ENCODE measurements around the gene SNX3. TPM values are rescaled to one million over a fixed set of nuclear protein-coding genes. Genes with fewer than 3 reads are reported as not detected.

The SNX3 gene
- polyA plus RNA-seq, 1 experiment = 406 TPM

DNA sequence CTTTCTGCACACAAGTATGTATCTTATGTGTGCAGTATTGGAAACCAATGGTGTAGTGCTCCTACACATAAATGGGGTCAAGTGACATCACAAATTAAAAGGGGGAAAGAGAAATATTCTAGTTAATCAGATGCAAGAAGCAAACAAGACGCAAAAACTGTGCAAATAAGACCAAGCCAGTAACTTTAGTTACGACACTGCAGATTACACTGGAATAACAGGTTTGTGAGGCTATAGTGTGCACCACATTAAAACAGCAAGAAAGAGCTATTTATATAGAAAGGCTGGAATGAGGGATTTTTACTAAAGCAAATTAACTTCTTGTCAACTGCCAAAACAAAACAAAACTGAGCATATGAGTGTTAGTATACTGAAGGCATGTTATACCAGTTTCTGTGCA is 49.2 kb downstream of the SNX3 start:
- no peaks in the 10 kb centered on the region for H3K9me3 ChIP-seq (ENCODE audit: control insufficient read depth, insufficient read depth, low read length)
- ChIA-PET POLR2A (interaction anchor here (0.5 kb wide), 1 partner anchor 21 kb away, joined by 5 read pairs; no protein-coding TSS in a partner anchor), CTCF (interaction anchor here (0.6 kb wide), 1 partner anchor 231 kb away, joined by 3 read pairs; no protein-coding TSS in a partner anchor)
- H3K27ac ChIP-seq (ENCODE audit: low read depth, low read length) = no peak overlapping the region
- TF ChIP-seq, protein P1, sequence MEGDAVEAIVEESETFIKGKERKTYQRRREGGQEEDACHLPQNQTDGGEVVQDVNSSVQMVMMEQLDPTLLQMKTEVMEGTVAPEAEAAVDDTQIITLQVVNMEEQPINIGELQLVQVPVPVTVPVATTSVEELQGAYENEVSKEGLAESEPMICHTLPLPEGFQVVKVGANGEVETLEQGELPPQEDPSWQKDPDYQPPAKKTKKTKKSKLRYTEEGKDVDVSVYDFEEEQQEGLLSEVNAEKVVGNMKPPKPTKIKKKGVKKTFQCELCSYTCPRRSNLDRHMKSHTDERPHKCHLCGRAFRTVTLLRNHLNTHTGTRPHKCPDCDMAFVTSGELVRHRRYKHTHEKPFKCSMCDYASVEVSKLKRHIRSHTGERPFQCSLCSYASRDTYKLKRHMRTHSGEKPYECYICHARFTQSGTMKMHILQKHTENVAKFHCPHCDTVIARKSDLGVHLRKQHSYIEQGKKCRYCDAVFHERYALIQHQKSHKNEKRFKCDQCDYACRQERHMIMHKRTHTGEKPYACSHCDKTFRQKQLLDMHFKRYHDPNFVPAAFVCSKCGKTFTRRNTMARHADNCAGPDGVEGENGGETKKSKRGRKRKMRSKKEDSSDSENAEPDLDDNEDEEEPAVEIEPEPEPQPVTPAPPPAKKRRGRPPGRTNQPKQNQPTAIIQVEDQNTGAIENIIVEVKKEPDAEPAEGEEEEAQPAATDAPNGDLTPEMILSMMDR (IDR thresholded peaks at IDR 0.05; ENCODE audit: low read depth, low read length) = no peak
- no peak overlapping the region for H3K4me3 ChIP-seq (ENCODE audit: low read depth, low read length)
- no peaks in the 10 kb centered on the region for H3K27me3 ChIP-seq (ENCODE audit: control insufficient read depth, insufficient read depth, low read length)
- no peak for DNase-seq (ENCODE audit: low read depth, low spot score)

- POLR2A ChIA-PET = no interaction called here
- Histone ChIP-seq H3K27me3 (ENCODE audit: control insufficient read depth, insufficient read depth, low read length) (no peaks in the 10 kb centered on the region), H3K27ac (ENCODE audit: low read depth, low read length) (no peak overlapping the region), H3K9me3 (ENCODE audit: control insufficient read depth, insufficient read depth, low read length) (no peaks in the 10 kb centered on the region), H3K4me3 (ENCODE audit: low read depth, low read length) (no peak overlapping the region)
- CTCF ChIA-PET = no interaction called here
- TF ChIP-seq, protein P1 (IDR thresholded peaks at IDR 0.05; ENCODE audit: low read depth, low read length) = no peak
- DNase-seq (ENCODE audit: low read depth, low spot score) = no peak
Observed at GRCh38 chr6:108210556-108210955, 50.3 kb downstream of the SNX3 start.

GRCh38 chr6:108209738-108210137 is 51.1 kb downstream of the SNX3 start:
- CTCF ChIA-PET = no interaction called here
- POLR2A ChIA-PET = no interaction called here

DNA sequence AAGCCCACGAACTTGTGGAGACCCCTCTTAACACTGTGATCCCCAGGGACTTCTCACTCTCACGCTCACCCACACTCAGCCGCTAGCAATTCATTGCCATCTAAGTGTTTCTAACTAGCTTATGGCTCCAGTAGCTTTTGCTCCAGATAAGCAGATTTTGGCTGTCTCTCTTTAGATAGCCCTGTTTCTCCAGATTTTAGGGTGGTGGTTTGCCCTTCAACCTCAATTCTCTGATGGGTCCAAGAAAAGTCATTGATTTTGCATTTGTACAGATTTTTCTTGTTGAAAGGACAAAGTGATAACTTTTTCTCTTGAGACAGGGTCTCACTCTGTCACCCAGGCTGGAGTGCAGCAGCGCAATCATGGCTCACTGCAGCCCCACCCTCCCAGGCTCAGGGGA is 53.8 kb downstream of the SNX3 start:
- ChIA-PET CTCF (no interaction called here), POLR2A (no interaction called here)
- Histone ChIP-seq H3K27ac (ENCODE audit: low read depth, low read length) (no peak overlapping the region), H3K4me3 (ENCODE audit: low read depth, low read length) (no peak overlapping the region), H3K27me3 (ENCODE audit: control insufficient read depth, insufficient read depth, low read length) (no peaks in the 10 kb centered on the region), H3K9me3 (ENCODE audit: control insufficient read depth, insufficient read depth, low read length) (no peaks in the 10 kb centered on the region)
- no peak for DNase-seq (ENCODE audit: low read depth, low spot score)
- TF ChIP-seq, protein P1 (IDR thresholded peaks at IDR 0.05; ENCODE audit: low read depth, low read length) = no peak

More at GRCh38 chr6:108209738-108210137, 51.1 kb downstream of the SNX3 start:
- H3K27me3 ChIP-seq (ENCODE audit: control insufficient read depth, insufficient read depth, low read length) = no peaks in the 10 kb centered on the region
- DNase-seq (ENCODE audit: low read depth, low spot score) = no peak
- H3K9me3 ChIP-seq (ENCODE audit: control insufficient read depth, insufficient read depth, low read length) = no peaks in the 10 kb centered on the region
- TF ChIP-seq, protein P1 (IDR thresholded peaks at IDR 0.05; ENCODE audit: low read depth, low read length) = no peak
- H3K27ac ChIP-seq (ENCODE audit: low read depth, low read length) = no peak overlapping the region
- H3K4me3 ChIP-seq (ENCODE audit: low read depth, low read length) = no peak overlapping the region

- CTCF ChIA-PET = no interaction called here
- Histone ChIP-seq H3K27me3 (ENCODE audit: control insufficient read depth, insufficient read depth, low read length) (no peaks in the 10 kb centered on the region), H3K4me3 (ENCODE audit: low read depth, low read length) (no peak overlapping the region), H3K9me3 (ENCODE audit: control insufficient read depth, insufficient read depth, low read length) (no peaks in the 10 kb centered on the region; the same call in 1 of the 2 replicates), H3K27ac (ENCODE audit: low read depth, low read length) (no peak overlapping the region)
- POLR2A ChIA-PET = no interaction called here
- TF ChIP-seq, protein P1 (IDR thresholded peaks at IDR 0.05; ENCODE audit: low read depth, low read length) = no peak
- DNase-seq (ENCODE audit: low read depth, low spot score) = no peak
Observed at GRCh38 chr6:108203189-108204112, 57.4 kb downstream of the SNX3 start.
